Superior temporal gyrus (tissue), 1 donor: Measurements from ENCODE around the gene SLC37A4.
A peak's percentile ranks its signal among the peaks of the same experiment; 100 is the strongest.
"Not testable (repeated sequence)": the region's sequence is repeated elsewhere in the genome, so short reads cannot be mapped to it uniquely, and the experiment has no call there.

Experiments
- DNase-seq: peaks from one replicate; pipeline ENCODE4 v3.0.0-alpha.2; 2016; ENCODE audit errors: extremely low spot score

The SLC37A4 gene

DNA sequence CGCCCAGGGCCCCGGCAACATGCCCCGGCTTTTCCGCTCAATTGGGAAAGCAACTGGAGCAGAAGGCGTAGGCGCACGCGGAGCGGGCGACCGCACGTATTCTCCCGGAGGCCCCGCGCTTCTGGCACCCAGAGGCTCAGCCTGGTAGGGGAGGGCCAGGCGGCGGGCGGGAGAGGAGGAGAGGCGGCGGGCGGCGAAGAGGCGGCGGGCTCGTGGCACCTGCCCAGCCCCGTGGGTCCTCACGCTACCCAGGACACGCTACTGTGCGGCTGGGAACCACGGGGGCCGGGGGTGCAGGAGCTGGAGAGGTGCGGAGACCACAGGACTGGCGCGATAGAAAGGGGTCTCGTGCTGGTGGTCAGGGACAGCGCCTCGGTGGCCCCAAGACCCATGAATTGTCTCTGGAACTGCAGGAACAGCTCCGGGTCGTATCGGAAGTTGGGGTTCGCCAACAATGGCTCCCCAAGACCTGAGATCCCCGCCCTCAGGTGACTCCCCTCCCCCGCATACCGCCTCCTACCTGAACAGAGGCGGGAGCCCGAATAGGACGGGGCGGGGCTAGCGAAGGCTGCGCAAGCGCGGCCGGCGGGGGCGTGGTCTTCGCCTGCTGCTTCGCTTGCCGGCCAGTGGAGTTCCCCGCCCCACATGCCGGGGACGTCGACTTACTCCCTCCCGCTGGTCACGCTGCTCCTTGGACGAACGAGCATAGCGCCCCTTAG, at the start of gene SLC37A4:
TSS of gene SLC37A4 (minus strand) at position 549 of the 719 bp plus-strand sequence.
- peak; percentile 98 for DNase-seq

GRCh38 chr11:119078675-119079420, 48.2 kb upstream of the SLC37A4 start:
- no peak for DNase-seq

- DNase-seq, result no peak
Measured at GRCh38 chr11:119077839-119078238, 47.2 kb upstream of the SLC37A4 start.

DNA sequence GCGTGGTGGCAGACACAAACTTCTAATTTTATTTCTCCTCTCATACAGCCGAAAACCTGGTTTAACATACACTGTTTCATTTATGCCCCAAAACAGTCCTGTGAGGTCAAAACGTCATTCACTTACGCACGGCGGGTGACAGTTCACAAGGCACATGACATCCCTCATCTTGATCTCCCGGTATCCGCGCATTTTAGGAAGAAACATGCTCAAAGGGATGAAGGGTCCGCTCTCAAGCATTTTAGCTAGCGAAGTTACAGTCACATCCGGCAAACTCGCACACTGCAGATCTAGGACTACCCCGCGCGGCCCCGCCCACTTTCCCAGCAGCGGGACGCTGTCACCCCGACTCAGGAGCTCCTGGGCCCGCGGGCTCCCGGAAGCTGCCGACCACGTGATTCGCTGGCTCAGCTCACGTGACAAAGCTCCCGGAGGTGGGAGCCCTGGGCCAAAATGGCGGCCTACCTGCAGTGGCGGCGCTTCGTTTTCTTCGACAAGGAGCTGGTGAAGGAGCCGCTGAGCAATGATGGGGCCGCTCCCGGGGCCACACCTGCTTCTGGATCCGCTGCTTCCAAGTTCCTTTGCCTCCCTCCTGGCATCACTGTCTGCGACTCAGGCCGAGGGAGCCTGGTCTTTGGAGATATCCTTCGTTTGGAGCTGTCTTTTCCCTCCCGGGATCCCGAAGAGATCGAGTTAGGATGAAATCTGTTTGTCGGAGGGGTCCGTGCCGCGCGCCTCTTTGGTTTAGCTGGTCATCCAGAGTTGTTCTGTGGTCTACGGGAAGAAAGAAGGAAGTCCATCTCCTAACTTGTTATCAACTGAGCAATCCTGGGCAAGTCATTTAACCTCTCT, 36.9 kb upstream of the SLC37A4 start, which contains the start of gene VPS11:
TSS of gene VPS11 (plus strand) at position 448 of the 852 bp plus-strand sequence. CDS start at position 454, 6 bp downstream.
- DNase-seq, result peak; percentile 96

- no peak for DNase-seq
Measured at GRCh38 chr11:119065369-119065768, 34.7 kb upstream of the SLC37A4 start.

DNA sequence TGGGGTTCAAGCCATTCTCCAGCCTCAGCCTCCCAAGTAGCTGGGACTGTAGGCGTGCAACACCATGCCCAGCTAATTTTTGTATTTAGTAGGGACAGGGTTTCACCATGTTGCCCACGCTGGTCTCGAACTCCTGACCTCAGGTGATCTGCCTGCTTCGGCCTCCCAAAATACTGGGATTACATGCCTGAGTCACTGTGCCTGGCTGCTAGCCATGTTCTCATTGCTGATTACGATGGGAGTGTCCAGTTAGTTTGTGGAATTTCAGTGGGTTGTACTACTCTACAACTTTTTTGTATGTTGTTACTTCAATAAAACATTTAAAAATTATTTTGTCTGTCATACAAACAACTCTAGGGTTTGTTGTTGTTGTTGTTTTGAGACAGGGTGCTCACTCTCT, 32.1 kb upstream of the SLC37A4 start:
- DNase-seq, result no peak

GRCh38 chr11:119061256-119061655, 30.6 kb upstream of the SLC37A4 start:
- DNase-seq, result no peak

- DNase-seq, result not testable (repeated sequence)
Measured at GRCh38 chr11:119059128-119059527, 28.5 kb upstream of the SLC37A4 start.

DNA sequence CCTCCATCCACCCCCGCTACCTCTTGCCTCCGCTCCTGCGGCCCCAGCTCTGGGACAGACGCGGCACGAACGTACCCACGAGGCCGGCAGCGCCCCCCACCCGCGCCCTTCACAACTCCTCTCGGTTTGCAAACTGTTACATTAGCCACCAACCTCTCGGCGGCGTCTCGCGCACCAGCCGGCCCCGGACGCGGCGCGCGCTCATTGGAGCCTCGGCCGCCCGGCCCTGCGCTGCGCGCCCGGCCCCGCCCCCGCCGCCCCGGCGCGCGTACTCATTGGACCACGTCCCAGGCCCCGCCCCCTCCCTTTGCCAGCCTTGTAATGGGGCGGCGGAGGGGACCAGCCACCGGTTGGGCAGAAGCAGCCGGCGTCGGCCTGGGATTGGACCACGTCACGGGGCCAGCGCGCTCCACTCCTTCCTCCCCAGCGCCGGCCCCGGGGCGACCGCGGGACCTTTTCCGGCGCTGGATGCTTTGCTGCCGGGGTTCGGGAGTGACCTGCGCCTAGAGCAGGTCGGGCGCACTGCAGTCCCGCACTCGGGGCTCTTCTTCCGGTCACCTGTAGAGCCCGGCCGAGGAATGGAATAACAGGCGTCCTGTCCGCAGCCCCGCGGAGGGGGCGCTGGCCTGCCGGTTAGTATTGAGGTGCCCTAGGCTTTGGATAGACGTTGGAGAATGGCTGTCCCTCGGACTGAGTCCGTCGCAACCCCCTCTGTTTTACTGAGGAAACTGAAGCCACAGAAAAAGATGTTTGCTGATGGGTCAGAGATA, 26.5 kb upstream of the SLC37A4 start, which contains the start of gene HYOU1:
TSS of gene HYOU1 (minus strand) at position 206 of the 770 bp plus-strand sequence. CDS start 1,045 bp downstream, outside the sequence.
- DNase-seq, result peak; percentile 94

- no peak for DNase-seq
Measured at GRCh38 chr11:119056421-119056999, 25.8 kb upstream of the SLC37A4 start.

DNA sequence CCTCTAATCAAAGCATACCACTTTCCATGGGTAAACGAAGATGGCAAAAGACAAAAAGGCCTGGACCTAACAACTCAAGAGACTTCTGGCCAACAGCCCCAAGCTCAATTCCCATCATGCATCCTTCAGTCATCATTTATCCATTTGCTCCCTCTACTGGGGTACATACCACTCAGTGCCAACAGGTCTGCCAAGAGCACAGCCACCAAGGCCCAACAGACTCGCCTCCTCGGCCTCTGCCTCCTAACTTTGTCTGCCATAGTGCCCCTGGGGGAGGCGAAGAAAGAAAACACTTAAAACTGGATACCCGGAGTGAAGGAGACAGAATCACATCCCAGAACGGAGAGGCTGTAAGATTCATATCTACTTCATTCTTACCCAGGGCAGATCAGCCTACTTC, 25.2 kb upstream of the SLC37A4 start:
- no peak for DNase-seq

GRCh38 chr11:119054418-119054817, 23.7 kb upstream of the SLC37A4 start:
- no peak for DNase-seq

DNA sequence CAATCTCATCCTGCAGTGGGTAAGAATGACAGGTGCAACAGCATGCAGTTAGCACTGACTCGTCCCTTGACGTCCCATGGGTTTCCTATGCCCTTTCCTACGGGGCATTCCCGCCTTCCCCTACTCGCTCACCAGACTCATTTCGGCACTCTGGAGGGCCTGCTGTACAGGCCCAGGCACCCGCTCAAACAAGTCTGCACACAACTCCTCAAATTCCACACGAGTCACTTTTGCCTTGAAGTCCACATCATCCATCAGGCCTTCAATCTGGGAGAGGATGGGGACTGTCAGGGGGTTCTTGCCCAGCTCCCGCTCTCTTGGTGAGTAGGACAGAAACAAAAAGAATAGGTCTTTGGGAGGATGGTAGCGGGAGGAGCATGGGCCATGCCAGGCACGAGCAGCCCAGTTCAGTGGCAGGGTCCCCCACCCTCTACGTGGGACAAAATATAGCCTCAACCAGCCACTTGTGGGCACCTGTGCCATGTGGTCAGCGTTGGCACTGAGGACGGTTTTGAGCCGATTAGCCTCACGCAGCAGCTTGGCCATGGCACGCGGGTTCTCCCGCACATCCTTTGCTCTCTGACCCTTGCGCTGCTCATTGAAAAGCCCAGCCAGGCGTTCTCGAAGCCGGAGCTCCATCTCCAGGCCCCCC, 21.6 kb upstream of the SLC37A4 start:
- DNase-seq, result no peak

DNA sequence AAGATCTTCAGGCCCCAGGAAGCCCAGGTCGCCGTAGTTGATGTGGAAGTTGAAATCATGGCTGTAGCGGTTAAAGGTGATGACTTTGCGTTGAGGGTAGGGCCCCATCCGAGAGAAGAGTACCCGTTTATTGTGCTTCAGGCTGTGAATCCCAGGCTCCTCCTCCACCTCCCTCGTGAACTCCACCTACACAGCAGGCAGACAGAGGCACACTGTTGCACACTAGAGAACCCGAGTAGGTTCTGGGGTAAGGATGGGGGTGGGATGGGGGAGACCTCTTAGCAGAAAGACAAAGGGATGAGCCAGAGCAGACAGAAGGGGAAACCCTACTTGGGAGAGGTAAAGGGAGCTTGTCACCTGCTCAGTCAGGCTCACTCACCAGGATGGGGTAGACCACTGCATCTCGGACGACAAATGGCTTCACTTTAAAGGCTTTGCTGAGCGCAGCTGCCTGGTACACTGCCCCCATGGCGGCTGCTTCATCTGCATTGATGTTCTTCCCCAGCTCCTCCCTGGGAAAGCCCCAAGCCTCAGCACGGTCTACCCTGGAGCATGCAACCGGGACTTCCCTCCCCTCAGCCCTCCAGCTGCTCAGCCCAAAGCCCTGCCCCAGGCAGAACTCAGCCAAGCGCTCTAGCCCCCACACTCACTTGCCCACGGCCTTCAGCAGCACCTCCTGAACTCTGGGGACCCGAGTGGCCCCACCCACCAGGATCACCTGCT, 20.9 kb upstream of the SLC37A4 start:
- no peak for DNase-seq

DNA sequence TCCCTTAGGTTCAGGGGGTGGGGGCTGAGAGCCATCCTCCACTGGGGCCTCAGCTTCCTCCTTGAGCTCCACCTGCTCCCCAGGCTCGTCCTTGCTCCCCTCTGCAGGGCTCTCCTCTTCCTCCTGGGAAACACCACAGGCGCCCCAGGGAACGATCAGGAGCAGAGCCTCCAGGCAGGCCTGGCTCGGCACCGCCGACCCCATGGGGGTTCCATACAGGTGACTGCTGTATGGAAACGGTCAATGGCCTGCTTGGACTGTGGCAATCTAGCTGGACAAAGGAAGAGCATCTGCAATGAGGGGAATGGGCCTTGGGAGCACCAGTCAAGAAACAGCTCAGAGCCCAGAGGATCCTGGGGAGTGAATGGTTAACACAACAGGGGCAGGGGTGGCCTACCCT, 18.4 kb upstream of the SLC37A4 start:
- DNase-seq, result no peak

DNA sequence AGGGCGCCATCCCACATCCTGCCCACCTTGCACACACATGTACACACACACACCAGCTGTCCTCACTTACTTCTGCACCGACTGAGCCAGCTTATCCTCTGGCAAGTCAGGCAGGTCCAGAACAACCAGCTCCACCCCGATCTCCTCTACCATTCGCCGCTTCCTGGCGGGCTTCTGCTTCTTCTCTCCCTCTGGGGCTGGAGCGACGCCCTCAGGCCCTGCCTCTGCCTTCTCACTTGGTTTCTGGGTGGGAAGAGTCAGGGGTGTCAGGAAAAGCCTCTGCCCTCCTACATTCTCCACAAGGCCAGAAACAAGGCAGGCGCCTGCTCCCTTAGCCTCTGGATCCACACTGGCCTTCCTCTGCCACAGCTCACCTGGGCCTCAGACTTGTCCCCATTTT, 18.0 kb upstream of the SLC37A4 start:
- DNase-seq, result no peak

- DNase-seq, result no peak
Measured at GRCh38 chr11:119047205-119047604, 16.5 kb upstream of the SLC37A4 start.

- DNase-seq, result no peak
Measured at GRCh38 chr11:119046489-119046888, 15.8 kb upstream of the SLC37A4 start.

GRCh38 chr11:119044708-119045107, 14.0 kb upstream of the SLC37A4 start:
- DNase-seq, result no peak

DNA sequence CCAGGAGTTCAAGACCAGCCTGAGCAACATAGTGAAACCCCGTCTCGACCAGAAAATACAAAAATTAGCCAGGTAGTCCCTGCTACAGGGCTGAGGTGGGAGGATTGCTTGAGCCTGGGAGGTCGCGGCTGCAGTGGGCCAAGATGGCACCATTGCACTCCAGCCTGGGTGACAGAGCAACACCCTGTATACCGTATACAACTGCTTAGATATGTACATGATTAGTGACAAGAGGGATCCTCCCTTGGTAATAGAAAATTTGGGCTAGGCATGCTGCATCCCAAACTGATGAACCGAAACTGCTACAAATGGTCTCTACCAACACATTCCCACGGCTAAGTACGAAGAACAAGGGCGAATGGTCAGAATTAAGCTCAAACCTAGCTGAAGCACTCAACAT, 12.2 kb upstream of the SLC37A4 start:
- no peak for DNase-seq
